T-helper 1 cell (primary cell): ENCODE data around the gene BACH1.
"Not testable (repeated sequence)": the region's sequence is repeated elsewhere in the genome, so short reads cannot be mapped to it uniquely, and the experiment has no call there.

Source experiments
- DNase-seq, 5 donors: peaks; one replicate each; pipeline ENCODE4 v3.0.0-alpha.2; 2012 to 2020

The BACH1 gene

GRCh38 chr21:29349702-29350101, 51.0 kb downstream of the BACH1 start:
- no peak for DNase-seq

DNA sequence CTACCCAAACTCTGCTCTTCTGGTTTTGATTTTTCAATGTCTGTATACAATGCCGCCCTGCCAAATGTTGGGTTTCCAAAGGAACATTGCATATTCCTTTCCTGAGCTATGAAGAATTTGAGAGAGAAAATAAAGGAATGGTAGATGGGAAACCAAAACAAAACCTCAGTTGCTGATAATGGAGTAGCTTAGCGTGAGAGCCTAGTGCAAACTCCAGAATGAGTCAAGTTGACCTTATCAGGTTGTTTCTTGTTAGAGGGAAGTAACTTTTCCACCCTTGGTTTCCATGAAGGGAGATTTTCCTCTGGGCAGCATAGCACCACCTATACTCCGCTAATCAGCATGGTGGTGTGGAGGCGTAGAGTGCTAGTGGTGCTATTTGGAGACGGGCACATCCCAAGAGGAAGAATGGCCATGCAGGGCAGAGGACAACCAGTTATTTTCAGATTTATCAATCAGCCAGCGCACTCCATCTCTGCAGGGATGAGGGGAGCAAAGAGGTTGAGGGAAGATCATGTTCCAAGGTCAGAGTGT, 51.6 kb downstream of the BACH1 start:
- no peak for DNase-seq

DNA sequence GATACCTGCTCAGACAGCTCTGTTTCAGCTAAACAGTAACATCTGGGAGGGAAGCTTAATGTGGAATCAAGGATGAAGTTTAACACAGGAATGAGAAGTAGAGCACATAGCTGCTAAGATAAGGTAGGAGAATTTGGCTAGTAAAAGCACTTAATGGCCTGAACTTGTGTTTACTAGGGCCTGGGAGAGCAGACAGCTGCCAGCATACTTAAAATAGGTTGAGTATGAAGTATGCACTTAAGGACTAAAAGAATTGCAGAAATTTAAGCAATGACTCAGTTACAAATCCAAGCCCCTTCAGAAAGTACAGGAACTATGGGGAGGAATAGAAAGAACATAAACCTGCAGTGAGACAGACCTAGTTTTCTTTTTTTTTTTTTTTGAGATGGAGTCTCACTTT, 53.0 kb downstream of the BACH1 start:
- DNase-seq: no peak

GRCh38 chr21:29355043-29355710, 56.5 kb downstream of the BACH1 start:
- not testable (repeated sequence) for DNase-seq

- DNase-seq: not testable (repeated sequence)
These were observed 57.6 kb downstream of the BACH1 start for GRCh38 chr21:29356291-29356690.

- DNase-seq: not testable (repeated sequence)
These were observed 58.1 kb downstream of the BACH1 start for GRCh38 chr21:29356810-29357209.

DNA sequence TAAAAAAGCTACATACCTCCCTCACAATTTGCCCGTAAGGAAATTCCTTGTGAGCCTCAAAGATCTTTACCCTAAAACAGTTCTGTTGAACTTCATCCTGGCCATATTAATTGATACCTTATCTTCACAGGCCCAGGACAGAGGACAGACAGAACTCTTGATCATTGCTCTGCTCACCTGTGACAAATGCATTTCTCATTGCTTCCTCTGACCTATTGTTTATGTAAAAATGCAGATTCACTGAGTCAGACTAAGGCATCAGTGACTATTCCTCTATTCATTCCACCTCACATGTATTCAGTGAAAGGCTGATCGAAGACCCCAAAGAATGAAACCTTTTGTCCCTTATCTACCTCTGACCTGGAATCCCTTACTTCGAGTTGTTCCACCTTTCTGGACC, 61.0 kb downstream of the BACH1 start:
- DNase-seq: no peak

GRCh38 chr21:29360799-29361765, 62.4 kb downstream of the BACH1 start:
- DNase-seq: no peak

DNA sequence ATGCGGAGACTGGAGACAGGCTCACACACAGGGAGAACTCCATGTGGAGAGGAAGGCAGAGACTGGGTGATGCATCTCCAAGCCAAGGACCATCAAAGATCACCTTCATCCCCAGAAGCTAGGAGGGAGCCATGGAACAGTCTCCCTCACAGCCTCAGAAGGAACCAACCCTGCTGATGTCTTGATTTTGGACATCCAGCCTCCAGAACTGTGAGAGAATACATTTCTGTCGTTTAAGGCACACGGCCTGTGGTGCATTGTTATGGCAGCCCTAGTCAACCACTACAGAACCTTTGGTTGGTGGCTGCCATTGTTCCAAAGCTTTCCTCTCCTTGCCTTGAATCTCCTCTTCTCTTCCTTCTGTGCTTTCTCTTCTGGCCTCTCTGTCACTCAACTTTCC, 64.0 kb downstream of the BACH1 start:
- DNase-seq: no peak

DNA sequence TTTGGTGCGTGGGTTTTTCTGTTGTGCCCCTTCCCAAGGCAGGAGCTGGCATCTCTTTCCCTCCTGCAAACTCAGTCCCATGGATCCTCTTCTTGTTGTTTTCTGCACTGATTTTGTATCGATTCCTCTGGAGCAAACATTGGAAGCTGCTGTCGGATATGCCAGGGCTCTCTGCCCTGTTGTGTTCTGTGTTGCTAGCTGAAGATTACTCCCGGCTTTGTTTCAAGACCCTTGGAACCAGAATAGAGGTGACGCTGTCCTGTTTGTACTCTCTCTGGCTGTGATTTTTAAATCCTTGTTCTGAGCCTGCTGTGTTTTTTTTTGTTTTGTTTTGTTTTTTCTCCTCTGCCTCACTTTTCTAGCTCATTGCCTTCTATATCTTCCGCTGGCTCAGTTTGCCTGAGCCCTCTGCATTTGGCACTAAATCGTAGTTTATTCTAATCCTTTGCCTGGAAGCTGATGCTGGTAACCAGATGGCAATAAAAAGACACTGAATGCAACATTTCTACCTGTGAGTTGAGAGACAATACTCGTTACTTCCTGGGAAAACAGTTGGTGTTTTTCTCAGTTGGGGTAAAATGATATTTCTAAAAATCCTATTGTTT, 67.0 kb downstream of the BACH1 start:
- no peak for DNase-seq

DNA sequence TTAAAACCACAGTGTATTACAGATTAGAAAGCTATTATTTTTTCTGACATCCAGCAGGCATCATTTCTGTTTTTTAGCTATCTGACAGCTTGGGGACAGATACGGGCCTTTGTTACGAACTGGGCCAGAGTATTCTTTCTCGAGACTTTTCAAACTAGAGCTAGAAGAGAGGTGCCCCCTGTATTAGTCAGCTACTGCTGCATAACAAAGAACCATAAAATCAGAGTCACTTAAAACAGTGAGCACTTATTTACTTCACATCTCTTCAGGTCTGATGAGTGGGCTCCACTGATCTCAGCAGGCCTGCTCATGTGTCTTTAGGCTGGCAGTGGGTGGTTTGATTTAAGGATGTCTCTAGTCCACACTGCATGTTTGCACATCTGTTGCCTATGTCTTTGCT, 67.8 kb downstream of the BACH1 start:
- no peak for DNase-seq

DNA sequence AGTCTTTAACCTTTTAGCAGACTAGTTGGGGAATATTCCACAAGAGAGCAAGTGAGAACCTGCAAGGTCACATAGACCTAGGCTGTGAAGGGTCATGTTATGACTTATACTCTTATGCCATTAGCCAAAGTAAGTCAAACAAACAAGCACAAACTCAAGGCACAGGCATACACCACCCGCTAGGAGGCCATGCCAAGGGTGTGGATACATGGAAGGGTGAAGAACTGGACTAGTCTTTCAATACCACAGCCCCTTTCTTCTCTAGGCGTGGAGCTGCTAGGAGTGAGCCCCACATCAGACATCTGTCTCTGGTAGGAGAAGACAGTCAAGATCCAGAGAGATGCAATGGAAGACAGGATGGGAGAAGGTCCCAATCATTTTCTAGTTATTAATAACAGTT, 68.6 kb downstream of the BACH1 start:
- DNase-seq: no peak

GRCh38 chr21:29368906-29369305, 70.2 kb downstream of the BACH1 start:
- DNase-seq: no peak

- DNase-seq: no peak
These were observed 72.7 kb downstream of the BACH1 start for GRCh38 chr21:29371464-29371863.

DNA sequence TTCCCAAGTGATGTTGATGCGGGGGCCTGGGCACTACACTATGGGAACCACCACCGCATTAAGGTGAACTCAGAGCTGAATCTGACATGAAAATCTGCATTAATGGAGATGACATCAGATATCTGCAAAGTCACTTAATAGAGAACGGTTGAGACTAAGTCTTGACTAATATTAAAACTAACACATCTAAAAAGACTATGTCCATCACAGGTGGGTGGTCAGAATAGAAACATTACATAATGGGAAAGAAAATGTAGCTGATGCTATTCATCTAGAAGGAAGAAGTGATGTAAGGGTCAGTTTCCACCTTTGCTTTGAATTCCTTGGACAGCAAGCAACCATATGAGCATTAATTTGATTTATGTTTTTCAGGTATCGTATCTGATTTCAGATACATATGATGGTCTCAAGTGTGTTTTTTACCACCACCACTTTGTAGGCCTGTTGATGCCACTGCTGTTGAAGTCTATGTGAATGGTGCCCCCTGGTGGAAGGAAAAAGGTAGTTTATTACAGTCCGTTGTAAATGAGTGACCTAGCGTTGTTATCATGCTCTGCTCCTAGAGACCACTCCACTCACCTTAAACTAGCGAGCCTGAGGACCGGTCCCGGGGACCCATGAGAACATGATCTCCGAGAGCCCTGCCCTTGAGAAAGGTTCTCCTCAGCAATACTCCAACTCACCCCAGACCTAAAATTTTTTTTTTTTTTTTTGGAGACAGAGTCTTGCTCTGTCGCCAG, 73.5 kb downstream of the BACH1 start:
- peak in 4 of 5 donors; percentile 7 to 71 (median 50) for DNase-seq

DNA sequence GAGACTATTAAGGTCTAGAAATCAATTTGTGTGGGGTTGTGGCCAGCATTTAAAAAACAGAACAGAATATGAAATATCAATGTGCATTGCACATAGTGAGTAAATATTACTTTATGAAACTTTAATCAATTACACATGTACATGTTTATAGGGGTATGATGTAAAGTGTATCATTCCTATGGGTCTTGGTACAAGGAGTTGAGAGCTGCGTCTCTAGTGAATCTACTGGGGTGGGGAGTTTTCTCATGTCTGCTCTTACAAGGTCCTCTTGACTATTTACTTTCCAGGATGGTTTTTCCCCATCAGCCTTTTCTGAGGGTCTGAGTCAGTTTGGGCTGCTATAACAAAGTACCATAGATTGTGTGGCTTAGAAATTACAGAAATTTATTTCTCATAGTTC, 75.8 kb downstream of the BACH1 start:
- no peak for DNase-seq

- DNase-seq: peak; percentile 10 to 62 (median 19)
These were observed 77.8 kb downstream of the BACH1 start for GRCh38 chr21:29376556-29376955.

DNA sequence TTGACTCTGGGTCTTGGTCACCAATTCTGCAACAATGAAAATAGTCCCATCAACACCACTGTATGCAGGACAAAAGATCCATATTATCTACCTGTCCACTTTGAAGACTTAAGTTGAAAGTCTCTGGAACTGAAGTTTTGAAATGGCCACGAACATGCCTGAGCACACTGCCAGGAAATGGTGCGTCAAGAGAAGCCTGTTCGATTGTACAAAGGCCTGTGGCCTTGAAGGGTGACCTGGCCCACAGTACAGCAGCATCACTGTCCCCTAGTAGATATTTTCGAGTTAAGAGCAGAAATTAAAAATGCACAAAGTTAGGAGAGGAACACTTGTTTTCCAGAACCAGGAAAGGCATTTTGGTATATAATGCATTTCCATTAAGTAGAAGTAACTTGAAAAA, 78.5 kb downstream of the BACH1 start:
- no peak for DNase-seq

DNA sequence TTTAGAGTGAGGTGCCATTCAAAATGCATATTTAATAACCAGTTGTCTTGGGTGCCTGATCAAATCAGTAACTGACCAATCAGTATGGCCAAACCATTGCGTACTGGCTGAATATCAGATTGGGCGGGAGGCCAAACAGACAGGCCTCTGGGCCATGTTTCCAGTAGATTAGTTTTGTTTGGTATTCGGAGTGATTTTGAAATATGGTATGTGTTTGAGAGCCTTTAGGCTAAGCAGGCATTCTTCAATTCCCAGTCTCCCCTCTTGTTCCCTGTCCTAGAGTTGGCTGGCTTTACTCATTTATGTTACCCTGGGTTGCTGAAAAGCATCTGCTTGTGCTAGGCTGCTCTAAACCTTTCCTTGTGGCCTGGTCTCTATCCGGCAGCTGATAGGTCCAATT, 80.1 kb downstream of the BACH1 start:
- DNase-seq: no peak

DNA sequence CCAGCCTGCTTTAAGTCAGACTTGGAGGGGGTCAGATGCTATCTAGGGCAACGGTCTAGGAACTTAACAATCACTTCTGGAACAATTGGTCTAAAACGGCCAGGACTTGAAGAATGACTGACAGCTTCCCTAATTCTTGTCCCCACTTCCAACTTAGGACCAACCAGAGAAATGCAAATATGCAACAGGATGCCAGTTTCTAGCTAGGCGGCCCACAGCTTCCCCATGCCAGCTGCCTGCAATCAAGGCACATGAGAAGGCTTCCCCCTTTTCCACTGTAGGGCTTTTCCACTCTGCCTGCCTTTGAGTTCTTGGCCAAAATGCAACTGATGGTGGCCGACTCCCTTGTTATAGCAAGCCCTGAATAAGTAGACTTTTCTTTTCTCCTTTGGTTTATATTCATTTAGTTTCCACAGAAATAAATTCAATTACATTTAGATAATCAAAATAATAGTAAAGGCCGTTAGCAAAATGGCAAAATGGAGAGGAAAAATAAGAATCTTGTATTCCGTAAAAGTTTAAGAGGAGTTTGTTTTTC, 80.9 kb downstream of the BACH1 start:
- no peak for DNase-seq

DNA sequence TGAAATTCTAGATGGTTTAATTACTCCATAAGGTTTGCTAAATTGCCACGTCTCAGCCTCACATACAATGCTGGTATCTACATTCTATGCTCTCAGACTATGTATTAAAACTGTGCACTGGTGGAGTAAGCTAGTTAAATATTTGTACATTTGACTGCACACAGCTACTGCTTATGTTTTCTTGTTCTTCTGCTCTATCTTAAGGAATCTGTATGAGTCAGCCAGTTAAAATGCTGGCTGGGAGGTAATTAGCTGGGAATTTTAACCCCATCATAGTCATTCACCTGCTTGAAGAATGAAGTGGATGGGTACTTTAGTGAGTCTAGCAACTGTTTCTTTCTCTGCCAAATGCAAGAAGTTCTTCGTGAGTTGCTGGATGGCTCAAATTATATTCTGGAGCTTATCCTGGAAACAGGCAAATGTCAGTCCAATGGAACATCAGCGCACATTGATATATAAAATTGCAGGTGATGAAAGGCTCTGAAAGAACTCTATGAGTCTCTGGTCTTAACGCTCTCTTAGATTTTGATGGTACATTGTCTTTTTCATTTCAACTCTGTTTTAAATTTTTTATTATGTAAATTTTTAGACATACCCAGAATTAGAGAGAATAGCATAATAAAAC, 83.4 kb downstream of the BACH1 start:
- DNase-seq: no peak
